GM13976 (cell line): ENCODE measurements around the gene TMEM95.
"Not testable (repeated sequence)": the region's sequence is repeated elsewhere in the genome, so short reads cannot be mapped to it uniquely, and the experiment has no call there.

Experiments used
- DNase-seq: peaks from one replicate; pipeline ENCODE4 v3.0.0; 2012; ENCODE audit warnings: low spot score
- CTCF ChIP-seq: IDR thresholded peaks from 2 replicates; pipeline ENCODE4 v1.5.1; 2012; ENCODE audit warnings: borderline replicate concordance, mild to moderate bottlenecking; ENCODE audit not compliant: insufficient read depth; ENCODE audit errors: extremely low read depth, missing control alignments, control extremely low read depth
- in situ Hi-C: fragments of 300-500 bp; cut with MboI; formaldehyde crosslinking; loops from one replicate; pipeline ENCODE4 v1.12.0; 2022; ENCODE audit warnings: low sequenced_read_pairs, mixed read lengths, inconsistent platforms; ENCODE audit not compliant: unreplicated experiment

The TMEM95 gene

GRCh38 chr17:7354262-7354843 is 603 bp upstream of the TMEM95 start:
- DNase-seq: no peak
- in situ Hi-C loops: no loop called here
- TF ChIP-seq CTCF: no peak

- in situ Hi-C loops: no loop called here
- DNase-seq: no peak
- TF ChIP-seq CTCF: no peak
Measured at GRCh38 chr17:7355573-7355972, 617 bp downstream of the TMEM95 start.

GRCh38 chr17:7356072-7356549 is 1.2 kb downstream of the TMEM95 start:
- in situ Hi-C loops: no loop called here
- peak; percentile 99 for TF ChIP-seq CTCF
- peak; percentile 90 for DNase-seq

- DNase-seq: no peak
- in situ Hi-C loops: no loop called here
- no peak for TF ChIP-seq CTCF
Measured at GRCh38 chr17:7356756-7357155, 1.8 kb downstream of the TMEM95 start.

DNA sequence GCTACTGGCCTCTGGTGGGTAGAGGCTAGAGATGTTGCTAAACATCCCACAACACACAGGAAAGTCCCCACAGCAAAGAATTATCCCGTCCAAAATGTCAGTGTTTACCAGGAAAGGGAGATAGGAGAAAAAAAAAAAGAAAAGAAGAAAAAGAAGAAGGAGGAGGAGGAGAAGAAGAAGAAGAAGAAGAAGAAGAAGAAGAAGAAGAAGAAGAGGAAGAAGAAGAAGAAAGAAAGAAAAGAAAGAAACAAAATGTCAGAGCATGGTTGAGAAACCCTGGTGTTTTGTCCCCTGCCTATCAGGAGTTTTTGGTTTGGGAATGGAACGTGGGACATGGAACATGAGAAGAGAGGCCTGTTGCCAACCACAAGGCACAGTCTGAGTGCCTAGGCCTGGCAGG is 2.4 kb downstream of the TMEM95 start:
- in situ Hi-C loops: no loop called here
- no peak for TF ChIP-seq CTCF

DNA sequence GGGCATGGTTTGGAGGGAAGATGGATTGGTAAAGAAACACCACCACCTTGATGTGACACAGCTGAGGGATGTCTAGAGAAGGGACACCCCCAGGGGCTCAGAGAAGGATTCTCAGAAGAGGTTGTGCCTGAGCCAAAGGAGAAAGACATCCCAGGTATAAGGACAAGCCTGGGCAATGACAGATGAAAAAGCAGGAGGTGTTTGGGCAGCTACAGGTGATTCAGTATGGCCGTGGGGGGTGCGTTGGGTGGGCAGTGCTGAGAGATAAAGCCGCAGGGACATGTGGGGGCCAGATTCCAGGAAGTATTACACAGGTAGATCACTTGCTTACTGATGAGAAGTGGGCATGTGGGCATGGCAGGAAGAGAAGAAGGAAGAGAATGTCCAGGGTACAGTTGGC is 7.0 kb downstream of the TMEM95 start:
- TF ChIP-seq CTCF: no peak
- in situ Hi-C loops: no loop called here
- no peak for DNase-seq

More for the DNA sequence above, 2.4 kb downstream of the TMEM95 start:
- no peak for DNase-seq

DNA sequence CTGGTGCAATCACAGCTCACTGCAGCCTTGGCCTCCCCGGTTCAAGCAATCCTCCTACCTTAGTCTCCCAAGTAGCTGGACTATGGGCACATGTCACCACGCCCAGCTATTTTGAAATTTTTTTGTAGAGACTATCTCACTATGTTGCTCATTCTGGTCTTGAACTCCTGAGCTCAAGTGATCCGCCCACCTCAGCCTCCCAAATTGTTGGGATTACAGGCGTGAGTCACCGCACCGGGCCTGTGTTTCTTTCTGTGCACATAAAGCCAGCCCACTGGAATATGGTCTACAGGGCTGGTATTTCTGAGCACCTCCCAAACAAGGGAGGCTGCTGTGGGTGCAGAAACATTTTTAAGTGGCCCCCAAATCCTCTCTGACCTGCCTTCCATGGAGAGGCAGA is 8.4 kb downstream of the TMEM95 start:
- TF ChIP-seq CTCF: no peak
- DNase-seq: no peak
- in situ Hi-C loops: no loop called here

- not testable (repeated sequence) for DNase-seq
Measured at GRCh38 chr17:7365963-7366362, 11.0 kb downstream of the TMEM95 start.

More at GRCh38 chr17:7365963-7366362, 11.0 kb downstream of the TMEM95 start:
- in situ Hi-C loops: not testable (repeated sequence)
